ENCODE results near the gene TSEN15. TPM values are rescaled to one million over a fixed set of nuclear protein-coding genes. Genes with fewer than 3 reads are reported as not detected.

The TSEN15 gene
- total RNA-seq, 1 donor from 2014 or later = 20.8 TPM

DNA sequence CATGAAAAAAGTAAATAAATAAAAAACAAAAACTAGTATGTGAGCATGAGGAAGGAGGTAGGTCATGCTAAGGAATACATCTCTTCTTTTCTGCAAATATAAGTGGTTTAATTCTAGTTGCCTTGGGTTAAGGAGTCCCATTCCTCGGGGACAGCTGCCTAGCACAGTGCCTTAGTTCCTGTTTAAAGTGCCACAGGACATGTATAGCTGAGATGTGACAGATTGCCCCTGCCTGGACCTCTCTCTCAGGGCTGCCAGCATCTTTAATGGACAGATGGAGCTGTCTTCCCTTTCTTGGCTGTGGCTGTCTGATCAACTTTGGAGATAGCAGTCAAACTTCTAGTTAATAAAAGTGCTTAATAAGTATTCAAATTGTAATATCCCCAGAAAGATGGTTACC is 50.0 kb downstream of the TSEN15 start:
- DNase-seq (ENCODE audit: low spot score) = no peak

DNA sequence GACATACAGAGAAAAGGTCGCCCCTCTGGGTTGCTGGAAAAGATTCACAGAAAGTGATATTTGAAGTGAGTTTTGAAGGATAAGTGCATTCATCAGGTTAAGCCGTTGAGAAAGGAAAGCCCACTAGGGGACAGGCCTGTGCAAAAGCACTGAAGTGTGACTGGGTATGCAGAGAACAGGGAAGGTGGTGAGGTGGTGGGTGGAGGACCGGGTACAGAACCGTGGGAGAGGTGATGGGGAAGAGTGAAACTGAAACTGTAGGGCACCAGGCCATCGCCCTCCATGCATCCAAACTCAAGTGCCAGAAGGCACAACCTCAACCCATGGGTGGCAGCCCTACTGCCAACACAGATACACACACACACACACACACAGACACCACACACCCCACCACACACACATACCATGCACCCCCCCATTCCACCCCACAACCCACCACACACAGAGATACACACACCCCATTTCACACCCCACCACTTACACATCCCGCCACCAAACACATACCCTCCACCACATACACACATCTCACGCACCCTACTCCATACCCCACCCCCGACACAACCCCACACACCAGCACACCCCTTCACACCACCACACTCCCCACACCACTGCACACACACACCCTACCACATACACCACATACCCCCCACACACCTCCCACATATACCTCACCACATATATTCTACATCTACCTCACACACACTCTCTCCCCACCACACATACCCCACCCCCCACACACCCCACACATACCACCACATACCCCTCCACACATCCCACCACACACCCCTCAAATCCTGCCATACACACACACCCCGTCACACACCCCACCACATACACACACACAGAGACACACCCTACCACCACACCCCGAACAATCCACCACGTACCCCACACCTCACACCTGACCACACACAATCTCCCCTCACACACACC is 59.0 kb downstream of the TSEN15 start:
- no peak for DNase-seq (ENCODE audit: low spot score)

DNA sequence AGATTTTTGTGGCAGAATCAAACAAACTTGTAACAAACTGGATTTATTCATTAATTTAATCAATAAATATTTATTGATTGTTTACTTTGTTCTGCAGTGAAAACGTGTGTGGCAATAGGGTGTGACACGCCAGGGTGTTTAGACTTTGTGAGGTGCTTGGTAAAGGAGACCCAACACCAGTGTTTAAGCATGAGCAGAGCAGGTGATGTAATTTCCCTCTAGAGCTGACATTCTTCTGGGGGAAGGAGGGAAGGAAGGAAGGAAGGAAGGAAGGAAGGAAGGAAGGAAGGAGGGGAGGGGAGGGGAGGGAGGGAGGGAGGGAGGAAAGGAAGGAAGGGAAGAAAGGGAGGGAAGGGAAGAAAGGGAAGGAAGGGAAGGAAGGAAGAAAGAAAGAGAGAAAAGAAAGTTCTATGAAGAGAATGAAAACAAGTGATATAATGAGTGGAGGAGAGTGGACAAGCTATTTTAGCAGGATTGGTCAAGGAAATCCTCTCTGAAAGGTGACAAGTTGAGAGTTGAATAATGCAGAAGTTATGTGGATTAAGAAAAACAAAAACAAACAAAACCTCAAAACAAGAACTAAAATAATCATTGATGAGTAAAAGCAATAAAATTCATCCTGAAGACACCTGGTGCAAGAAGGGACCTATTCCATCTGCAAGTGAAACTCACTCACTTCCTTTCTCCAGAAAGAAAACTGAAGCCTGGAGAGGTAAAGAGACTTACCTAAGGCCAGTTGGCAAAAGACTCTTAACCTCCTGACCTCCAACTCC is 60.8 kb downstream of the TSEN15 start:
- no peak for DNase-seq (ENCODE audit: low spot score)

DNA sequence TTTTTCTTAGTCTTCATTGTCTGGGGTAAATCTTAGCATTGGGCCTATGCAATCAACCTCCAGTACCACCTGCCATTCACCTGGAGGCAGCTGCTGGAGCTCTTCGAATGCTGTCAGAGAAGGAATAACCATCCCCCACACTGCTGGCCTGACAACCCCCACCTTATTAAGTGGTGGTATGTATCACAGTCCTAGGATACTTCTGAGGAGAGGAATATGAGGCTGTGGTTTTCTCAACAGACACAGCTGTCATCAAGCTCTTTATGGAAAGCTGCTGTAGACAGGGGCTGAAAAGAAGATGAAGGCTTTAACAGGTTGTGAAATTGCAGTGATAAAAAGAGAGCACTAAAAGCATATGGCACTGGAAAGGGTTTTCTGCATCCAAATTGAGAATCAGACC is 61.7 kb downstream of the TSEN15 start:
- no peak for DNase-seq (ENCODE audit: low spot score)

DNA sequence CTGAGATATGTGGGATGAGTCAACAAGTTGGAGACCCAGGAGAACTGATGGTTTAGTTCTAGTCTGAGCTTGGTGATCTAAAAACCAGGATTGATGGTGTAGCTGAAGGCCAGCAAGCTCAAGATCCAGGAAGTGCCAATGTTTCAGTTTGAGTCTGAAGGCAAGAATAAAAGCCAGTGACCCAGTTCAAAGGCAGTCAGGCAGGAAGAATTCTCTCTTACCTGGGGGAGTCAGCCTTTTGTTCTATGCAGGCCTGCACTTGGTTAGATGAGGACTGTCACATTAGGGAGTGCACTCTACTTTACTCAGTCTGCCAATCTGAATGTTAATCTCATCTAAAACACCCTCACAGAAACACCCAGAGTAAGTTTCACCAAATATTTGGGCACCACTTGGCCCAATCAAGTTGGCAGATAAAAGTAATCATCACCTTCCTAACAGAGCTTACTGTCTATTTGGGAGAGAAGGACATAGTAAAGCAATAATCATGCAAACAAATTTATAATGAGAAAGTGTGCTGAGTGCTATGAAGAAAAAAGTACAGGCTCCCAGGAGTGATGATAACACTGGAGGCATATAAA is 63.4 kb downstream of the TSEN15 start:
- no peak for DNase-seq (ENCODE audit: low spot score)

DNA sequence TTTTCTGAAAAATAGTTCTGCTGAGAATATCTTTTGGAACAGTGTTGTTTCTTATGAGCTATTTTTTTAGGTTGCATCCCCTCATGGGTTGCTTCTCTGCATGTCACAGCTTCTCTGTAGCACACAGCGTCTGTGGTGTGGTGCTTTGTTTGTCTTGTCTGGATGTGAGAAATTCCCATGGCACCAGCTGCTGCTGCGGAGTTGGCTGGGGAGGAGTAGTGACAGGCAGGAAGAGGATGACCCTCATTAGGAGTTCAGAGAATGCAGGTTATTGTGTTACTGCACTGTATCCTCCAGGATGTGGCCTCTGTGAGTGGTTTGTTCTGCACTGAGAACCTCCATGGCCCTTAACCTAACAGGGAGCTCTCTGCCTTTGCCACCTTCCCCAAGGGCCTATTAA is 64.8 kb downstream of the TSEN15 start:
- no peak for DNase-seq (ENCODE audit: low spot score)

DNA sequence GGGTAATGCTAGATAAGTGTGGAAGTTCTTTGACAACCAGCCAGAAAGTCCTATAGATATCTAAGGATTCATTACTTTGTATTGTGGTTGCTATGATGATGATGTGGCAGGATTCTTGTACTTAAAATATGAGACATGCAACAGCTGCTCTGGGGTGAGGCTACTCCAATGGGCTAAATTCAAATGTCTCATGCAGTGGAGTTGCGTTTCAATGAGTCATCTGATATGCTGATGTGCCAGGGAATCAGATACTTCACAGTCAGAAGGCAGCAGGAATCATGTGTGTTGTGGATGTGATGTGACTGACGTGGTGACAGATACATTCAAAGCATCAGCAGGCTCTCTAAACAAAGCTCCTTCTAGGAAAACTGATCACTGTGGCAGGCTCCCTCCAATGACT is 66.5 kb downstream of the TSEN15 start:
- no peak for DNase-seq (ENCODE audit: low spot score)

Other genes starting within 250 kb of the TSEN15 start
- gene RGL1, start 246.6 kb upstream of the TSEN15 start, total RNA-seq = 13.1 TPM
- 4.6 TPM for gene COLGALT2, start 14.0 kb upstream of the TSEN15 start, total RNA-seq

All from mucosa of gallbladder (tissue), 1 donor.